HS-5 (cell line): Measurements from ENCODE around the gene PTPRH.

Experiments used
- DNase-seq: peaks from one replicate; pipeline ENCODE4 v3.0.0-alpha.2; 2012; ENCODE audit warnings: low read depth

Gene PTPRH

GRCh38 chr19:55246462-55247451 lies 37.5 kb upstream of the PTPRH start:
- no peak for DNase-seq

DNA sequence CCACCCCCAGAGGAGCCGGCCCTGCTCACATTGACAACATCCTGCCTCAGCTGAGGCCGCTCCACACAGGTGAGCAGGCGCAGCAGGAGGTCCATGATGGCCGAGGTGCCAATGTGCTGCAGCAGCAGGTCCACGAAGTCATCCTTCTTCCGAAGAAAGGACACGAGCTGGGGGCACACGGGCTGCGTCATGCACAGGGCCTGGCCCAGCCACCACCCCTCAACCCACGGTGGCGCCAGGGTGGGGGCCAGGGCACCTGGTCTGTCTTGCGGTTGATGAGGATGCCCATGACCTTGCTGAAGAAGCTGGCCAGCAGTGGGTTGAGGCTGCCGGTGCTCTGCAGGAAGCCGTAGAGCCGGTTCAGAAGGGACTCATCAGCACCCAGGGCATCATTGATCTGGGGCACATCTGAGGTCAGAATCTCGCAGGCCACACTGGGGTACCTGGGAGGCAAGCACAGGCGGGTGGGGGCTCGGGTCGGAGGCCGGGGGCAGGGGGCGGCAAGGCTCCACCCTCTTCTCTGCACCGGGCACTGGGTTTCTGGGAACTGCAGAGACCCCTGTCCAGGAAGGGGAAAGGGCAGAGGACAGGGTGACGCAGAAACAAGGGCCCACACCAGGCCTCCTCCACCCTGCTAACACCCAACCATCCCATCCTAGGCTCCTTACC lies 36.1 kb upstream of the PTPRH start:
- DNase-seq: no peak

GRCh38 chr19:55244004-55244680 lies 34.8 kb upstream of the PTPRH start:
- no peak for DNase-seq

DNA sequence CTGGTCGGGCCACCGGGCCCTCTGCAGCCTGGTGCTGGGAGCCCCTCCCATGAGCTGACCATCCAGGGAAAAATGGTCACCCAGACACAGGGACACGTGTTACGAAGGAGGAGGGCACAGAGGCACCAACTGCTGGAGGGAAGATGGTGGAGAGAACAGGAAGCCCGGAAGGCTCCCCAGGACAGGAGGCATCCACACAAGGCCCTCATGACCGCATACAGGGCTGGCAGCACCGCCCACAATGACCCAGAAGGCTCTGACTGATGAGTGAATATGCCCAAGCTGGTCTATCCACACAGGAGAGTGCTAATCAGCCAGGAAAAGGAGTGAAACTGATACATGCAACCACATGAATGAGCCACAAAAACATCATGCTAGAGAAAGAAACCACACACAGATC lies 33.2 kb upstream of the PTPRH start:
- DNase-seq: no peak

GRCh38 chr19:55241935-55242464 lies 32.7 kb upstream of the PTPRH start:
- no peak for DNase-seq

DNA sequence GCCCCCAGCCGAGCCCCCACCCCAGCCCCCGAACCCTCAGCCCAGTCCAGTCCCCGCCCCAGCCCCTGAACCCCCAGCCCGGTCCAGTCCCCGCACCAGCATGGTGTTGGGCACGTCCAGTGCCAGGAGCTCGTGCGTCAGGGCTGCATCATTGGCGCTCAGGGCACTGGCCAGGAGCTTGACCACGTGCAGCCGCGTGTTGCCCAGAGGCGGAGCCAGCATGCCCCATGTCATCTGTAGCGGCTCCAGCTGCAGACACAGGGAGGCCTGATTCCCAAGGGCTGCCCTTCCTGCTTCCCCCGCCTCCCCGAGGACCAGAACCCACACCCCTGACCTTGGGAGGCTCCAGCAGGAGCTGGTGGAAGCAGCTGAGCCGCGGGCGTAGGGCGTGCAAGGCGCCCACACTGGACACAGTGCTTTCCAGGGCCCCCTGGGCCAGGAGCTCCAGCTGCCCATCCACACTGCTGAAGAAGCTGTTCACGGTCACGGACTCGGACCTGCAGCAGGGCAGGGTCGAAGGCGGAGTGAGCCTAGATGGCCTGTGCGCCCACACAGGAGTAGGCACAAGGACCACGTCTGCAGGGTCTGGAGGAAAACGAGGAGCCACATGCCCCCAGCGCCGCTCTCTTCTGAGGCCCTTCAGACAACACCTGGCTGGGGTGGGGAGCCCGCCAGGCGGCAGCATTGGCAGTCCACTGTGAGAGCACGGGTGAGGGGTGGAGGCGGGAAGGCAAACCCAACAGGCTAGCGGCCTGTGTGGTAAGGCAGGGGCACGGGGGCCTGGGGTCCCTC lies 32.0 kb upstream of the PTPRH start:
- DNase-seq: no peak

- DNase-seq: no peak
Observed at GRCh38 chr19:55240713-55241020, 31.4 kb upstream of the PTPRH start.

- DNase-seq: no peak
Observed at GRCh38 chr19:55239004-55239403, 29.7 kb upstream of the PTPRH start.

GRCh38 chr19:55238030-55238429 lies 28.7 kb upstream of the PTPRH start:
- DNase-seq: no peak

DNA sequence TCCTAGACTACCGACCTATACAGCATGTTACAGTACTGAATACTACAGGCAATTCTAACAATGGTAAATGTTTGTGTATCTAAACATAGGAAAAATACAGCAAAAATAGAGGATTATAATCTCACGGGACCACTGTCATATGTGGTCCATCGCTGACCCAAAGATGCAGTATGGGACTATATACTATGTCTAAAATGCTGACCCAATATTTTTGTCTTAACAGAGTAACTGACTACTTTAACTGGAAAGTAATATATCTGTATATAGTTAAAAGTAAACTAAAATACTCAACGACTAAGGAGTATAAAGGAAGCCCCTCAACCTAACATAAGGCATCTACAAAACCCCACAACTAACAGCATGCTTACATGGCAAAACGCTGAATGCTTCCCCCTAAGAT lies 23.7 kb upstream of the PTPRH start:
- DNase-seq: no peak

DNA sequence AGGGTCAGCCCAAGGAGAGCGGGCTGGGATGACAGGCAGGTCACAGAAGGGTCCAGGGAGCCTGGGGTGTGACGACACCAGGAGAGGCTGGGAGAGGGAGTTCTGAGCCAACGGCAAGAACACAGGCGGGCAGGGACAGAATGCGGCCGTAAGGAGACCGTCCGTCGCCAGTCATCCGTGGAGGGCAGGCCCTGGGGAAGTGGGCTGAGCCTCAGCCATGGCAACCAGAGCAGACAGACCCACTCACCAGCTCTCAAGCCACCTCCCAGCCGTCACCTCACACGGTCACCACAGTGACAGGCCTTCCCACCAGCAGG lies 22.9 kb upstream of the PTPRH start:
- DNase-seq: no peak

GRCh38 chr19:55231391-55232285 lies 22.3 kb upstream of the PTPRH start:
- no peak for DNase-seq

DNA sequence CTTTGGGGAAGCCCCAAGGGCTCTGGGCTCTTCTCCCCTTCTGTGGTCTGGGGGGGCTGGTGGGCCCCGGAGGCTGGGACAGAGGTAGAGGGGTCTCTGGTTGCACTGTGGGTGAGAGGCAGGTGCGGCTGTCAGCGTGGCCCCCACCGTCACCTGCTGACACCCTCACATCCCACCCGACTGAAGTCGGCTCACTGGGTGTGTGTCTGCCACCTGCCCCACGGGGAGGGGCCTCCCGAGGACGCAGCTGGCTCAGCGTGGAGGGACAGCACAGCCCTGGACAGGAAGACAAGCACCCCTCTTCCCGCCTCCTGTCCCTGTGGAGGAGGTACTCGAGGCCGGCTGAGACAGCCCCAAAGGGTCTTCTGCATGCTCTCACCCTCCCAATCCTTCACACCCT lies 21.5 kb upstream of the PTPRH start:
- DNase-seq: no peak

- DNase-seq: no peak
Observed at GRCh38 chr19:55230329-55230728, 21.0 kb upstream of the PTPRH start.

DNA sequence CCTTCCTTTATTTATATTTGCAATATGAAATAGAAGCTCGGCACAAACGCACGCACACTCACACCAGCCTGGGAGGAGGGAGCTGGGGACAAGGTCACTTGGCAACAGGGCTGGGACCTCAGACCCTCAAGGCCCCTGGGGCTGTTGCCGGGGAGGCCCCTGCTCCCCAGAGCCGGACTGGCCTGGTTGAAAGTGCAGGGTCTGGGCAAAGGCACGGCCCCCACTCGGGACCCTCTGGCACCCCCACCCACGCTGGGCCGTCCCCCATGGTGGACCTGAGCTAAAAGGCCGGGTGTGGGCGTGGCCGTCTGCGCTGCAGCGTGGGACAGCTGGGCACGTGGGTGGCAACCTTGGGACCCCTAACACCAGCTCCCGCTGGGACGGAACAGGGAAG lies 20.5 kb upstream of the PTPRH start:
- no peak for DNase-seq

DNA sequence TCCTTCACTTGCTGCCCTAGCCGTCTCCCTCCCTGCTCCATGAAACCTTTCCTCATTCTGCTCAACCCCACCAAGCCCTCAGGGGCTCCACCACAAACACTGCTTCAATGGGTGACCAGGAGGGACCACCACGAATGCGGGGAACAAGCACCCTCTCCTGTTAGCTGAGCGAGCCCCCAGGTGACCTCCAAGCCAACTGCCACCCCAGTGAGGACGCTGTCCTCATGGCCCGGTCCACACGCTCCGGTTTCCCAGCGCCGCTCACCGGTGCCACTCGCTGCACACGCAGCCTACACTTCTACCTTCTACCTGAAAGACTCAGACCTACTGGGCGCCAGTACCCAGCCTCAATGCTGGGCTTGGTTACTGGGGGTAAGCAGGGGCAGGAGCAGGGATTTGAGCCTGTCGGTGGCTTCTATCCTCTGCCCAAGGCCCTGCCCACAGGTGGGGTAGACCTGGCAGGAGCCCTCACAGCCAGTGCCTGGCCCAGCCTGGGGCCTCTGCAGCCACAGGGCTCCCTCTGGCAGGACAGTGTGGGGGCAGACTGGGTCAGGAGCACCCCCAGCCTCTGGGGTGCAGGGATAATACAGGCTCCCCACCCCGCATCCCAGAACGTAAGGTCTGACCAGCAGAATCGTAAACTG lies 20.0 kb upstream of the PTPRH start:
- DNase-seq: no peak

GRCh38 chr19:55228403-55229031 lies 19.2 kb upstream of the PTPRH start, which contains the start of gene TMEM86B:
TMEM86B (minus strand) TSS chr19:55228763; CDS start chr19:55228741, 22 bp downstream.
- no peak for DNase-seq

GRCh38 chr19:55228015-55228391 lies 18.7 kb upstream of the PTPRH start:
- DNase-seq: no peak

DNA sequence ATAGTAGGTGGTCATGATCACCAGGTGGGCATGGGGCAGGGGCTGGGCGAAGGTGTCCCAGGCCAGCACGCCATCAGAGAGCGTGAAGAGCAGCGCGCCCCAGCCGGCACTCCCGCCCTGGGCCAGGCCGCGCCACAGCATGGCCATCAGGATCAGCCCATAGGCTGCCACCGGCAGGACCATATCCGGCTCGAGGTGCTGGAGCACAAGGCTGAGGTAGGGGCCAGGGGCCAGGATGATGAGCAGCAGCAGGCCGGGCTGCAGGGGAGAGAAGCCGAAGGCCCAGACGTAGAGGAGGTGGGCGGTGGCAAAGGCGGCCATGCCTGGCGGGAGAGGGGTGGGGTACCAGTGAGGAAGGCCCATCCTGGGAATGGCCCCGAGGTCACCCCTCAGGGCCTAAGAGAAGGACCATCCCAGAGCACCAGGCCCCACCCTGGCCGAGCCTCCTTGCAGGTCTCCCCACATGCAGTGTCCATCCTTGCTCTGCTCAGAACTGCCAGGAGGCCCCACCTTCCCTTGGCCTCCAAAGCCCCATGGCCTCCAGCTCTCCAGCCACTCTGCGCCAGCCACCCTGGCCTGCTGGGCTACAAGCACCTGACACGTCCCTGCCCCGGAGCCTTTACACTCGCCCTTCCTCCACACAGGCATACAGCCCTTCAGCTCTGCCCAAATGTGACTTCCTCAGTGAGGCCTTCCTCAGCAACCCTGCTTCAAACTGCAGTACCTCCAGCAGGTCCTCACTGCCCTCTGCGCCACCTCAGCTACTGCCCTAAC lies 18.1 kb upstream of the PTPRH start:
- DNase-seq: no peak
